GM19452 (cell line): Measurements from ENCODE around the gene SYCE3.

Experiments
- ATAC-seq: cut with Tn5 transposase; IDR thresholded peaks from one replicate; pipeline ENCODE4 v1.9.1; 2021; ENCODE audit not compliant: unreplicated experiment

Gene SYCE3

GRCh38 chr22:50532824-50533796 lies 29.6 kb downstream of the SYCE3 start:
- ATAC-seq: no peak

DNA sequence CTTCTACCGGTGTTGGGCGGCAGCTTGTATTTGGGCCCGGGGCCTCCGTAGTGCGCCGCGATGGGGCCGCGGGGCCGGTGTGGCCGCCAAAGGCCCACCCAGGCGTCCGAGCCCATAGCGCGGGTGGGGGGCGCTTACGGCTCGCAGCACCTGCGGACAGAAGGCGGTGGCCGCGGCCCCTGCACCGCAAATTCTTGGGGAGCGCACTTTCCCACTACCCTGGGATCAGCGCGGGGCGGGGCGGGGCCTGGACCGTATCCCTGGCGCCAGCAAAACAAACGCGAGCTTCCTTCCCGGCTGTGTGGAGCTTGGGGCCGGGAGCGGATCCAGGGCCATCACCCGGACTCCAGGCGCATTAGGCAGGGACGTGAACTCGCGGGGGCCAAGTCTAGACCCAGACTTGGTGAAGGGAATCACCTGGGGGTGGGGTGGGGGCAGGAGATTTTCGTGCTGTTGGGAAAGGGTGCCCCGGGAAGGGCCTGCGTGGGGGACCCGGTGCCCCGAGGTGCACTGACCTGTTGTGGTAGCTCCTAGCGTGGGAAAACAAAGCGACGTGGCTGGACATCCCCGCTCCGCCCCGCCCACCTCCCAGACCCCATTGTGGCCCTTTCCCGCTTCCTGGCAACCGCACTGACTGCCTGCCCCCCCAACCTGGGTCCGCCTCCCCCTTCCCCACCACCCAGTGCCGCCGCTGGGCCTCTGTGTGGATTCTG lies 30.6 kb downstream of the SYCE3 start:
- ATAC-seq: no peak

- no peak for ATAC-seq
Observed at GRCh38 chr22:50531546-50531961, 31.2 kb downstream of the SYCE3 start.

- ATAC-seq: no peak
Observed at GRCh38 chr22:50530877-50531545, 31.7 kb downstream of the SYCE3 start.

- no peak for ATAC-seq
Observed at GRCh38 chr22:50530580-50530876, 32.2 kb downstream of the SYCE3 start.

DNA sequence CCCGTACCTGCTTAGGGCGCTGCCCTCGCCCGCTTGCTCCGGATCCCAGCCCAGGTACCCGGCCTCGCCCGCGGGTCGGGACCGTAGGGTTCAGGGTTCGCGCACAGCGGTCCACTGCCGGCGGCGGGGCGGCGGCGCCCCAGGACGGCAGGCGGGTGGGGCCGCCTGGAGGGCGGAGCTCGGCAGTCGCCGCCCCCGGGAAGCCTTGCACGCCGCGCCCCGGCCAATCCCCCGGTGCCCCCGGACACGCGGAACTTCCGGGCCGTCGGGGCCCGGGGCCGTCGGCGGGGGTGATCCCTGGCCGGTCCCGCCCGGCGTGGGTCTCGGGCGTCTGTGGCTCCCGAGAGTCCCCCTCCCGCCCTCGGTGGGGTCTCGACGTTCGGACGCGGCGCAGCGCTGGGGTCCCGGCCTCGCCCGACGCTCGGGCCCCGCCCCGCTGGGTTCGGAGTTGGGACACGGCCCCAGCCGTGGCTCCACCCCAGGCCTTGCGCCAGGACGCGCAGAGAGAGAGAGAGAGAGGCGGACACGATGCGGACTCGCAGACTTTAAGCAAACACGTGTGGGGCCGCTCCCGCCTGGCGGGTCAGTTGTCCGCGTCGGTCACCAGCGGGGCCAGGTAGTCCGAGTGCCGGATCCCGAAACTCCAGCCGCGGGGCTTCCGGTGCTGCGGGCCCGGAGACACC lies 32.7 kb downstream of the SYCE3 start, which contains the start of gene TYMP:
Gene TYMP, minus strand, starts transcription at position 116 of the 683 bp plus-strand sequence. CDS start 303 bp downstream, outside the sequence.
- ATAC-seq: peak; percentile 20

DNA sequence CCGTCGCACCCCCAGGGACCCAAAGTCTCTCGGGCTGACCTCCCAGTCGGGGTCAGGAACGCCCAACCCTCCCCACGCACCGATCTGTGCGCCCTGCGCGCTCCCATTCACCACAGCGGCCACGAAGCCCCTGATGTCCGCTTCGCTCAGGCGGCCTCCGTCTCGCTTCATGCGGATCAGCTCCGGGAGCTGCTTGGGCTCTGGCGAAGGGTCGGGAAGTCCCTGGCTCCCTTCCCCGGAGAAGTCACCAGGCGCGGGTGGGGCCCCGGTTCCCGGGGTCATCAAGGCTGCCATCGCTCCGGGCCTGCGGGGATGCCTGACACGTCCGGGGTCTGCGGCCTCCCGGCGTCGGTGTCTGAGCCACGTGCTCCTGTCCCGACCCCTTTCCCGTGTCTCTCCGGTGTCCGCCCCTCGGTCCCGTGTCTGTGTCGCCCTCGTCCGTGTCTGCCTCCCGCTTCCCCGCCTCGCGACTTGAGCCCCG lies 33.3 kb downstream of the SYCE3 start:
- ATAC-seq: no peak

GRCh38 chr22:50528682-50529415 lies 33.9 kb downstream of the SYCE3 start:
- ATAC-seq: no peak

- no peak for ATAC-seq
Observed at GRCh38 chr22:50527921-50528681, 34.6 kb downstream of the SYCE3 start.

- ATAC-seq: no peak
Observed at GRCh38 chr22:50526834-50527801, 35.6 kb downstream of the SYCE3 start.

- ATAC-seq: peak; percentile 21
Observed at GRCh38 chr22:50526108-50526833, 36.4 kb downstream of the SYCE3 start.

DNA sequence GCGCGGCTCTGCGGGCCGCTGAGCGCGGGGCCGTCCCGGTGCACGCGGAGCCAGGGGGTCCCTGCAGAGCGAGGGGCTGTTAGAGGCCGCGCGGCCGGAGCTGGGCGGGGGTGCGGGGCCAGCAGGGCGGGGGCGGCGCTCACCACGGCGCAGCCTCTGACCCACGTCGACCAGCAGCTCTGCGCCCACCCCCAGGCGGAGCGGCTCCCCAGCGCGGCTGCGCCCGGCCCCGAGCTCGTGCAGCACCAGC lies 36.9 kb downstream of the SYCE3 start:
- ATAC-seq: no peak

DNA sequence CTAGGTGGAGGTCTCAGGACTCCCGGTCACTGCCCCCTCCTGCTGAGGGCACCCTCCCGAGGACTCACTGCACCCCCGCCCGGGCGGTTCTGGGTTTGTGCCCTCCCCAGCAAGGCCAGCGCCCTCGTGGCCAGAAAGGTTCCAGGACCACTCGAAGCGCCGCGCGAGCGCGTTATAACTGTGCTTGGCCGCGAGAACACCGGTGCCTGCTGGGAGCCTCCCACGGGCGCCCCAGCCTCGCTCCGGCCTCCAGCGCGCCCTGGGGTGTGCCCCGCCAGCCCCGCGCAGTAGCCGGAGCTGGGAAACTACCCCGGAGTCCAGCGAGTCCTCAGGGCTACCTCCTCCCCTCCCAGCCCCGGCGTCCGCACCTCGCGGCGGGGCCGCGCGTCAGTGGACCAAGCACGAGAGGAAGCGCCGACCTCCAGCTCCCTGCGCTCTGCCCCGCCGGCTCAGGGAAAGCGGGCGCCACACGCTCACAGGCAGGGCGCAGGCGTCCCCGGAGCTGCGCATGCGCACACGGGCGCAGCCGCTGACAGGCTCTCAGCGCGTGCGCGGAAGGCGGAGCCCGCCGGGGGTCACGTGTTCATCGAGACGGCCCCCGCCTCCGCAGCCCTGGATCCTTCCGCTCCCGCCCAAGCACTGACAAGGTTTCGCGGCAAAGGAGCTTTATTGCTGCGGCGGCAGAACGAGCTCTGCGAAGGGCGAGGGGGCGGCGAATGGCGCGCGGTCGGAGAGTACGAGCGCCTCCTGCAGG lies 37.4 kb downstream of the SYCE3 start, which contains the start of gene SCO2:
Gene SCO2, minus strand, starts transcription at position 495 of the 754 bp plus-strand sequence. CDS start 1,187 bp downstream, outside the sequence.
- peak; percentile 42 for ATAC-seq

GRCh38 chr22:50524676-50525103 lies 38.0 kb downstream of the SYCE3 start:
- ATAC-seq: no peak

- ATAC-seq: no peak
Observed at GRCh38 chr22:50523806-50524675, 38.7 kb downstream of the SYCE3 start.

- ATAC-seq: no peak
Observed at GRCh38 chr22:50523458-50523805, 39.3 kb downstream of the SYCE3 start.
